NT2/D1 (cell line): ENCODE data around the gene MYL4.
"Not testable (repeated sequence)": the region's sequence is repeated elsewhere in the genome, so short reads cannot be mapped to it uniquely, and the experiment has no call there.

Experiments
- YY1 ChIP-seq: IDR thresholded peaks from 2 replicates; pipeline ENCODE4 v1.6.1; 2011; ENCODE audit not compliant: insufficient read length, insufficient read depth
- ZNF274 ChIP-seq: IDR thresholded peaks from 2 replicates; pipeline ENCODE4 v1.6.1; 2011; ENCODE audit warnings: mild to moderate bottlenecking, low read depth, low read length

- not testable (repeated sequence) for TF ChIP-seq YY1, ZNF274
These were observed 8.1 kb downstream of the MYL4 start for GRCh38 chr17:47217279-47217678.
